HepG2 (cell line): ENCODE measurements around the gene TTLL7. TPM values are rescaled to one million over a fixed set of nuclear protein-coding genes. Genes with fewer than 3 reads are reported as not detected.

Experiments used
- CENPT ChIP-seq: sonication (generic); formaldehyde crosslinking; IDR thresholded peaks from 2 replicates; pipeline ENCODE4 v1.8.0; 2022; ENCODE audit warnings: low read depth, mild to moderate bottlenecking, moderate library complexity, missing genetic modification reagents
- HDAC1 ChIP-seq: sonication (generic); formaldehyde crosslinking; IDR thresholded peaks from 2 replicates; pipeline ENCODE4 v1.5.1; 2020; ENCODE audit warnings: mild to moderate bottlenecking, missing genetic modification reagents
- HNF1A ChIP-seq, 2 experiments: sonication (generic) in 1 of 2; formaldehyde crosslinking in 1 of 2; IDR thresholded peaks; 2 replicates each; pipeline versions ENCODE4 v1.4.0 to v1.6.1; 2016 to 2020; ENCODE audit warnings: borderline replicate concordance in 1 of 2, low read depth in 1 of 2, mild to moderate bottlenecking in 1 of 2, missing genetic modification reagents in 1 of 2
- JUNB ChIP-seq: sonication (generic); formaldehyde crosslinking; IDR thresholded peaks from 2 replicates; pipeline ENCODE4 v1.8.0; 2022; ENCODE audit warnings: missing genetic modification reagents, mild to moderate bottlenecking, borderline replicate concordance
- RARA ChIP-seq: IDR thresholded peaks from 2 replicates; pipeline ENCODE4 v1.6.1; 2016; ENCODE audit warnings: missing genetic modification reagents, missing compliant biosample characterization
- THYN1 ChIP-seq: sonication (generic); formaldehyde crosslinking; IDR thresholded peaks from 2 replicates; pipeline ENCODE4 v1.8.1; 2023; ENCODE audit warnings: low read depth, mild to moderate bottlenecking, moderate library complexity, missing genetic modification reagents, borderline replicate concordance
- TRIM24 ChIP-seq: sonication (generic); formaldehyde crosslinking; IDR thresholded peaks from 2 replicates; pipeline ENCODE4 v1.8.0; 2022; ENCODE audit warnings: mild to moderate bottlenecking, missing genetic modification reagents
- ZBTB46 ChIP-seq: sonication (generic); formaldehyde crosslinking; IDR thresholded peaks from 2 replicates; pipeline ENCODE4 v1.4.0; 2020; ENCODE audit warnings: mild to moderate bottlenecking, missing genetic modification reagents, borderline replicate concordance
- ZNF224 ChIP-seq: sonication (generic); formaldehyde crosslinking; IDR thresholded peaks from 2 replicates; pipeline ENCODE4 v1.5.0; 2020; ENCODE audit warnings: mild to moderate bottlenecking, missing genetic modification reagents
- ZNF503 ChIP-seq: sonication (generic); formaldehyde crosslinking; IDR thresholded peaks from 2 replicates; pipeline ENCODE4 v1.4.0; 2020; ENCODE audit warnings: missing genetic modification reagents
- ZNF781 ChIP-seq: sonication (generic); formaldehyde crosslinking; IDR thresholded peaks from 2 replicates; pipeline ENCODE4 v1.5.1; 2020; ENCODE audit warnings: borderline replicate concordance, mild to moderate bottlenecking, missing genetic modification reagents; ENCODE audit errors: not compliant biosample characterization
- polyA plus RNA-seq, 8 experiments: library from polyadenylated mRNA; depleted of rRNA in 3 of 8; stranded (reverse) in 7 of 8; unstranded in 1 of 8; fragments of >200 nt; fragmentation: Illumina TruSeq in 4 of 8; extraction: Trizol in 4 of 8; gene quantifications; 2 replicates each; pipeline versions ENCODE4 v1.2.1 to v1.2.3, GENCODE V29; 2011 to 2016; ENCODE audit warnings: low read depth in 4 of 8, missing spikeins in 1 of 8, mixed read lengths in 1 of 8; ENCODE audit not compliant: insufficient read depth in 1 of 8
- total RNA-seq, 5 experiments: library from RNA; depleted of rRNA; stranded (reverse); fragments of >200 nt; fragmentation: Illumina TruSeq; extraction: Trizol; gene quantifications; 2 replicates each; pipeline ENCODE4 v1.2.3, GENCODE V29; 2016; ENCODE audit warnings: low read depth in 1 of 5
- TF ChIP-seq, protein P1 (sequence below): sonication (generic); formaldehyde crosslinking; IDR thresholded peaks from 2 replicates; pipeline ENCODE4 v1.4.0; 2020; ENCODE audit warnings: missing genetic modification reagents
- TF ChIP-seq, protein P2 (sequence below): IDR thresholded peaks from 2 replicates; pipeline ENCODE4 v1.6.1; 2012; ENCODE audit warnings: inconsistent platforms
- TF ChIP-seq, protein P3 (sequence below): sonication (generic); formaldehyde crosslinking; IDR thresholded peaks from 2 replicates; pipeline ENCODE4 v1.8.1; 2023; ENCODE audit warnings: missing genetic modification reagents, mild to moderate bottlenecking, borderline replicate concordance

TTLL7 gene
- total and polyA plus RNA-seq, 2 of the 13 experiments (the other 11 are each of a cell fraction or from before 2014, with no cell fraction given), result 0.07 to 0.22 TPM

DNA sequence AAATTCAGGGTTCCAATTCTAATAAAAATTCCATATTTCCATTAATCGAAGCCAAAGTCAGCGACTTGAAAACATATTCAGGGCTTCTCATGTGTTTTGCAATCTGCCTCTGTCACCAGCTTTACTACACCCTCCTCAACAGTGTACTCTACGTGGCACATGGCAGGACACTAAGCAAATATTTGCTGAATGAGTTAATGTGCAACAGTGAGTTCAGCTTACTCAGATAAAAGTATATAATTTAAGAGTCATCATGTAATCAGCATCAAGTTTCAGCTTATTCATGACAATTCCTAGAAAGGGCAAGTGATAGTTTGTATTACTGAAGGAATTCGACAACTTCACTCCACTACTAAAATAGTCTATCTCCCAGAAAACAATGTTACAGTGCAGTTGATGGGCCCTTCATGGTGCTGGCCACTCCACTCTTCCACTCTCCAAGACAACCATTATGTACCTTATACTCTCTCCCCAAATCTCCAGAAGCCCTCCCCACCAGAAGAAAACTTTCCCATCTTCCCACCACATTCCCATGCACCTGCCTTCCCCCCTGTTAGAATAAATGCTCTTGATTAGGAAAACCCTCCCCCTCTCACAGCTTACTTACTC lies 97.3 kb downstream of the TTLL7 start (continued):
- TF ChIP-seq ZBTB46, result no peak
- TF ChIP-seq JUNB (CRISPR knock-in tag), result 0 out of 2 replicates have a peak, but pooled peaks have one; percentile 27
- TF ChIP-seq, protein P1, sequence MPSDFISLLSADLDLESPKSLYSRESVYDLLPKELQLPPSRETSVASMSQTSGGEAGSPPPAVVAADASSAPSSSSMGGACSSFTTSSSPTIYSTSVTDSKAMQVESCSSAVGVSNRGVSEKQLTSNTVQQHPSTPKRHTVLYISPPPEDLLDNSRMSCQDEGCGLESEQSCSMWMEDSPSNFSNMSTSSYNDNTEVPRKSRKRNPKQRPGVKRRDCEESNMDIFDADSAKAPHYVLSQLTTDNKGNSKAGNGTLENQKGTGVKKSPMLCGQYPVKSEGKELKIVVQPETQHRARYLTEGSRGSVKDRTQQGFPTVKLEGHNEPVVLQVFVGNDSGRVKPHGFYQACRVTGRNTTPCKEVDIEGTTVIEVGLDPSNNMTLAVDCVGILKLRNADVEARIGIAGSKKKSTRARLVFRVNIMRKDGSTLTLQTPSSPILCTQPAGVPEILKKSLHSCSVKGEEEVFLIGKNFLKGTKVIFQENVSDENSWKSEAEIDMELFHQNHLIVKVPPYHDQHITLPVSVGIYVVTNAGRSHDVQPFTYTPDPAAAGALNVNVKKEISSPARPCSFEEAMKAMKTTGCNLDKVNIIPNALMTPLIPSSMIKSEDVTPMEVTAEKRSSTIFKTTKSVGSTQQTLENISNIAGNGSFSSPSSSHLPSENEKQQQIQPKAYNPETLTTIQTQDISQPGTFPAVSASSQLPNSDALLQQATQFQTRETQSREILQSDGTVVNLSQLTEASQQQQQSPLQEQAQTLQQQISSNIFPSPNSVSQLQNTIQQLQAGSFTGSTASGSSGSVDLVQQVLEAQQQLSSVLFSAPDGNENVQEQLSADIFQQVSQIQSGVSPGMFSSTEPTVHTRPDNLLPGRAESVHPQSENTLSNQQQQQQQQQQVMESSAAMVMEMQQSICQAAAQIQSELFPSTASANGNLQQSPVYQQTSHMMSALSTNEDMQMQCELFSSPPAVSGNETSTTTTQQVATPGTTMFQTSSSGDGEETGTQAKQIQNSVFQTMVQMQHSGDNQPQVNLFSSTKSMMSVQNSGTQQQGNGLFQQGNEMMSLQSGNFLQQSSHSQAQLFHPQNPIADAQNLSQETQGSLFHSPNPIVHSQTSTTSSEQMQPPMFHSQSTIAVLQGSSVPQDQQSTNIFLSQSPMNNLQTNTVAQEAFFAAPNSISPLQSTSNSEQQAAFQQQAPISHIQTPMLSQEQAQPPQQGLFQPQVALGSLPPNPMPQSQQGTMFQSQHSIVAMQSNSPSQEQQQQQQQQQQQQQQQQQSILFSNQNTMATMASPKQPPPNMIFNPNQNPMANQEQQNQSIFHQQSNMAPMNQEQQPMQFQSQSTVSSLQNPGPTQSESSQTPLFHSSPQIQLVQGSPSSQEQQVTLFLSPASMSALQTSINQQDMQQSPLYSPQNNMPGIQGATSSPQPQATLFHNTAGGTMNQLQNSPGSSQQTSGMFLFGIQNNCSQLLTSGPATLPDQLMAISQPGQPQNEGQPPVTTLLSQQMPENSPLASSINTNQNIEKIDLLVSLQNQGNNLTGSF (CRISPR knock-in tag), result no peak
- peak; percentile 61; the same call in 1 of the 2 replicates for TF ChIP-seq RARA
- TF ChIP-seq TRIM24 (CRISPR knock-in tag), result no peak
- TF ChIP-seq CENPT (CRISPR knock-in tag), result no peak
- TF ChIP-seq, protein P2, sequence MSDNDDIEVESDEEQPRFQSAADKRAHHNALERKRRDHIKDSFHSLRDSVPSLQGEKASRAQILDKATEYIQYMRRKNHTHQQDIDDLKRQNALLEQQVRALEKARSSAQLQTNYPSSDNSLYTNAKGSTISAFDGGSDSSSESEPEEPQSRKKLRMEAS, result peak; percentile 56; the same call in 1 of the 2 replicates
- TF ChIP-seq ZNF781 (CRISPR knock-in tag), result no peak
- no peak for TF ChIP-seq HDAC1 (CRISPR knock-in tag)
- TF ChIP-seq, protein P3, sequence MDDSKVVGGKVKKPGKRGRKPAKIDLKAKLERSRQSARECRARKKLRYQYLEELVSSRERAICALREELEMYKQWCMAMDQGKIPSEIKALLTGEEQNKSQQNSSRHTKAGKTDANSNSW (CRISPR knock-in tag), result no peak
- no peak for TF ChIP-seq ZNF224 (CRISPR knock-in tag)
- TF ChIP-seq HNF1A (IDR thresholded peaks at IDR 0.05; ENCODE audit: low read depth), result peak; percentile 54; the same call in 1 of the 2 replicates
- peak; percentile 42; the same call in 1 of the 2 replicates for TF ChIP-seq HNF1A (CRISPR knock-in tag; IDR thresholded peaks at IDR 0.05; ENCODE audit: borderline replicate concordance)
- TF ChIP-seq THYN1 (CRISPR knock-in tag), result no peak
- no peak for TF ChIP-seq ZNF503 (CRISPR knock-in tag)
